Osteocyte (in vitro differentiated cells): ENCODE results near the gene SMAD3. TPM values are rescaled to one million over a fixed set of nuclear protein-coding genes. Genes with fewer than 3 reads are reported as not detected.

ENCODE experiments used
- DNase-seq: peaks from one replicate; pipeline ENCODE4 v3.0.0; 2021; ENCODE audit warnings: mixed read lengths; ENCODE audit not compliant: unreplicated experiment; ENCODE audit errors: extremely low spot score
- H3K27ac Mint-ChIP-seq: one replicate; pipeline ENCODE4 v1.8.0; 2021; ENCODE audit warnings: mild to moderate bottlenecking, mixed read lengths; ENCODE audit not compliant: unreplicated experiment
- H3K27me3 Mint-ChIP-seq: one replicate; pipeline ENCODE4 v1.8.0; 2021; ENCODE audit warnings: mixed read lengths; ENCODE audit not compliant: unreplicated experiment
- H3K36me3 Mint-ChIP-seq: one replicate; pipeline ENCODE4 v1.8.0; 2021; ENCODE audit warnings: mixed read lengths; ENCODE audit not compliant: unreplicated experiment
- H3K4me1 Mint-ChIP-seq: one replicate; pipeline ENCODE4 v1.8.0; 2021; ENCODE audit warnings: mixed read lengths; ENCODE audit not compliant: unreplicated experiment
- H3K4me3 Mint-ChIP-seq: one replicate; pipeline ENCODE4 v1.8.0; 2021; ENCODE audit warnings: mild to moderate bottlenecking, moderate library complexity, mixed read lengths; ENCODE audit not compliant: unreplicated experiment
- H3K9me3 Mint-ChIP-seq: one replicate; pipeline ENCODE4 v1.8.0; 2021; ENCODE audit warnings: mixed read lengths; ENCODE audit not compliant: unreplicated experiment
- CTCF ChIP-seq: fragments of 200-600 bp; sonication (generic); IDR thresholded peaks from 2 replicates; pipeline ENCODE4 v1.5.0; 2021; ENCODE audit warnings: antibody characterized with exemption, mild to moderate bottlenecking, moderate library complexity
- total RNA-seq: library from RNA; stranded (reverse); gene quantifications from 2 replicates; pipeline ENCODE4 v1.2.1, GENCODE V29; 2021

Gene SMAD3
- total RNA-seq, 1 donor from 2014 or later, result 39.7 TPM

GRCh38 chr15:67219288-67219687 lies 153.9 kb downstream of the SMAD3 start:
- no peaks in the 10 kb centered on the region for H3K27me3 Mint-ChIP-seq
- TF ChIP-seq CTCF, result no peak
- H3K36me3 Mint-ChIP-seq, result peaks cover 15% of the 10 kb centered on the region
- no peaks in the 10 kb centered on the region for H3K9me3 Mint-ChIP-seq
- H3K4me3 Mint-ChIP-seq, result no peak overlapping the region
- H3K27ac Mint-ChIP-seq, result no peak overlapping the region
- DNase-seq, result no peak
- H3K4me1 Mint-ChIP-seq, result peaks cover 9% of the 10 kb centered on the region

- Mint-ChIP-seq H3K4me3 (no peak overlapping the region), H3K27me3 (no peaks in the 10 kb centered on the region), H3K4me1 (no peaks in the 10 kb centered on the region), H3K27ac (no peak overlapping the region), H3K9me3 (no peaks in the 10 kb centered on the region), H3K36me3 (peaks cover 23% of the 10 kb centered on the region)
- DNase-seq, result no peak
- no peak for TF ChIP-seq CTCF
Measured at GRCh38 chr15:67224889-67225288, 159.5 kb downstream of the SMAD3 start.

GRCh38 chr15:67225336-67225735 lies 159.9 kb downstream of the SMAD3 start:
- DNase-seq, result no peak
- Mint-ChIP-seq H3K36me3 (peaks cover 26% of the 10 kb centered on the region), H3K27ac (no peak overlapping the region), H3K27me3 (no peaks in the 10 kb centered on the region), H3K9me3 (no peaks in the 10 kb centered on the region), H3K4me1 (no peaks in the 10 kb centered on the region), H3K4me3 (no peak overlapping the region)
- TF ChIP-seq CTCF, result no peak

- TF ChIP-seq CTCF, result no peak
- no peak overlapping the region for H3K27ac Mint-ChIP-seq
- H3K4me1 Mint-ChIP-seq, result no peaks in the 10 kb centered on the region
- peaks cover 40% of the 10 kb centered on the region for H3K36me3 Mint-ChIP-seq
- H3K9me3 Mint-ChIP-seq, result no peaks in the 10 kb centered on the region
- H3K4me3 Mint-ChIP-seq, result no peak overlapping the region
- H3K27me3 Mint-ChIP-seq, result no peaks in the 10 kb centered on the region
- no peak for DNase-seq
Measured at GRCh38 chr15:67227431-67227830, 162.0 kb downstream of the SMAD3 start.

- H3K4me3 Mint-ChIP-seq, result no peak overlapping the region
- H3K27me3 Mint-ChIP-seq, result no peaks in the 10 kb centered on the region
- H3K9me3 Mint-ChIP-seq, result no peaks in the 10 kb centered on the region
- H3K27ac Mint-ChIP-seq, result no peak overlapping the region
- TF ChIP-seq CTCF, result no peak
- peaks cover 43% of the 10 kb centered on the region for H3K36me3 Mint-ChIP-seq
- DNase-seq, result no peak
- no peaks in the 10 kb centered on the region for H3K4me1 Mint-ChIP-seq
Measured at GRCh38 chr15:67227846-67228245, 162.4 kb downstream of the SMAD3 start.
